ENCODE data around the gene SLC6A1.

Gene SLC6A1

DNA sequence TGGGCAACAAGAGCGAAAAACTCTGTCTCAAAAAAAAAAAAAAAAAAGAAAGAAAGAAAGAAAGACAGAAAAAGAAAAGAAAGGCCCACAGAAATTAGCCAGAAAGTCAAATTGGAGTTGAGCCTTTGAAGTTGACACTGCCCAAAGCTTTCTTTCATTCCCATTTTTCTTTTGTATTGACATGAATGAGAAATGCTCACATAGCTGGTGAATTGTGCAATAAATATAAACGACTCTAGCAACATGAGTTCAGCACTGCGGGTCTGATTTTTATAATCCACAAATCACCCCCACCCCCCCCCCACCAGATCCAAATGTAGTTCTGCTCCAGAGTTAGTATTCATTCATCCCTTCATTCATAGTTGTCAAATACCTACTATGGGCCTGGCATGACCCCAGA, 37.4 kb downstream of the SLC6A1 start:
- Histone ChIP-seq H3K9me3 (ENCODE audit: control extremely low read depth in 1 of 5, control insufficient read depth in 4 of 5, insufficient read depth in 2 of 5, low read depth in 1 of 5, low read length in 4 of 5) (peaks cover 0 to 12% (median 4%) of the 10 kb centered on the region in 5 experiments), H3K27ac (ENCODE audit: insufficient read depth in 1 of 2, low read depth in 1 of 2, low read length in 2 of 2, poor library complexity in 1 of 2, severe bottlenecking in 2 of 2) (no peak overlapping the region), H3K27me3 (replicated peaks in 2 of 5; ENCODE audit: control insufficient read depth in 4 of 5, insufficient read depth in 5 of 5, low read length in 4 of 5) (peaks cover 0 to 24% (median 2%) of the 10 kb centered on the region in 5 experiments), H3K4me3 (ENCODE audit: control insufficient read depth in 1 of 7, extremely low read depth in 1 of 7, insufficient read depth in 4 of 7, low read depth in 2 of 7, low read length in 6 of 7) (no peak overlapping the region), H3K36me3 (ENCODE audit: control insufficient read depth in 4 of 4, insufficient read depth in 4 of 4, low read length in 3 of 4) (no peaks in the 10 kb centered on the region), H3K4me1 (ENCODE audit: control extremely low read depth in 1 of 4, control insufficient read depth in 4 of 4, insufficient read depth in 4 of 4, low read length in 3 of 4) (no peaks in the 10 kb centered on the region)
- ChIA-PET POLR2A (no interaction called here), CTCF (interaction anchor here (1.4 kb wide), 1 partner anchor 31 kb away, joined by 4 read pairs; no protein-coding TSS in a partner anchor)
- 78% methylated on average over 2 of the region's 3 CpGs for WGBS (ENCODE audit: insufficient coverage)
- no peak for DNase-seq

DNA sequence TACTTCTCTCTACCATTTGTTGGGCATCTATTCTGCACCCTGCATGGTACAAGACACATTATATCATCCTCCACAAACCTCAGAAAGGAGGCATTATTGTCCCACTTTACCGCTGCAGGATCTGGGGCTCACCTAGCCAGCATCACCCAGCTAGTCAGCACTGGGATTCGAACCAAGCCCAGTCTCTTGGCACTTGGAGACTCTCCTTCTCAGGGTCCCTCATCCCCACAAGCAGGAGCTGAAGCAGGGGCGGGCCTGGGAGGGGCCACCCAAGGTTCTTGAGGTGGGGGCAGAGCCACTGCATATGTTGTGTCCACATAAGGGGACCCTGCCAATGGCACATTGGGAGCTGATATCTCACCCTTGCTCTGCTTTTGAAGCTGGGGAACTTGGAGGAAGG, 41.3 kb downstream of the SLC6A1 start:
- peaks cover 0 to 2% (median 0%) of the 10 kb centered on the region in 5 experiments for H3K9me3 ChIP-seq (ENCODE audit: control extremely low read depth in 1 of 5, control insufficient read depth in 4 of 5, insufficient read depth in 2 of 5, low read depth in 1 of 5, low read length in 4 of 5)
- ChIA-PET POLR2A (no interaction called here), CTCF (no interaction called here)
- H3K4me3 ChIP-seq (ENCODE audit: control insufficient read depth in 1 of 7, extremely low read depth in 1 of 7, insufficient read depth in 4 of 7, low read depth in 2 of 7, low read length in 6 of 7), result no peak overlapping the region
- H3K27me3 ChIP-seq (replicated peaks in 2 of 5; ENCODE audit: control insufficient read depth in 4 of 5, insufficient read depth in 5 of 5, low read length in 4 of 5), result peaks cover 4 to 54% (median 18%) of the 10 kb centered on the region in 5 experiments
- 92% methylated on average over 2 of the region's 3 CpGs for WGBS (ENCODE audit: insufficient coverage)
- DNase-seq, result no peak
- no peak overlapping the region for H3K27ac ChIP-seq (ENCODE audit: insufficient read depth in 1 of 2, low read depth in 1 of 2, low read length in 2 of 2, poor library complexity in 1 of 2, severe bottlenecking in 2 of 2)
- H3K4me1 ChIP-seq (ENCODE audit: control extremely low read depth in 1 of 4, control insufficient read depth in 4 of 4, insufficient read depth in 4 of 4, low read length in 3 of 4), result no peaks in the 10 kb centered on the region
- no peaks in the 10 kb centered on the region for H3K36me3 ChIP-seq (ENCODE audit: control insufficient read depth in 4 of 4, insufficient read depth in 4 of 4, low read length in 3 of 4)

DNA sequence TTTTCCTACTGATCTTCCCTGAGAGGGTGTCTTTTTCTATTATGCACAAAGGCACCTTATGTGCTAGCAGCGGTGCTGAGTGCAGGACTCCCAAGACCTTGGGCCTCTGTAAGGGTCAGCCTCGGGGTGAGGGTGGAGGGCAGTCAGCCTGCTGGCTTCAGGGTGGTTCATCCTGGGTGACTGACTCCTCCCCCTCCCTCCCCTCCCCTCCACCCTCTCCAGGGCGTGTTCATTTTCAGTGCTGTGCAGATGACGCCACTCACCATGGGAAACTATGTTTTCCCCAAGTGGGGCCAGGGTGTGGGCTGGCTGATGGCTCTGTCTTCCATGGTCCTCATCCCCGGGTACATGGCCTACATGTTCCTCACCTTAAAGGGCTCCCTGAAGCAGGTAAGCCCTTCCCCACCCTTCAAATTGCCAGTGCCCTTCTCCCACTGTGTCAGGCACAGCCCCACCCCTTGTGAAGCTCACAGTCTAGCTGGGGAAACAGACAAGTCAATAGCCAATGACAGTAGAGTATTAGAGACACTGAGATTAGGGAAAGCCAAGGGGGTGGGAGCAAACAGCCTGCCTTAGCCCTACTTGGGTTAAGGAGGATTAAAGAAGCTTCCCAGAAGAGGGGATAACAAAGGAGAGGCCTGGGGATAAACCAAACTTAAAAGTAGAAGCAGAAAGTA, 41.9 kb downstream of the SLC6A1 start:
- peaks cover 0 to 2% (median 0%) of the 10 kb centered on the region in 5 experiments for H3K9me3 ChIP-seq (ENCODE audit: control extremely low read depth in 1 of 5, control insufficient read depth in 4 of 5, insufficient read depth in 2 of 5, low read depth in 1 of 5, low read length in 4 of 5)
- 96% methylated on average over 3 of the region's 5 CpGs for WGBS (ENCODE audit: insufficient coverage)
- no peak overlapping the region for H3K27ac ChIP-seq (ENCODE audit: insufficient read depth in 1 of 2, low read depth in 1 of 2, low read length in 2 of 2, poor library complexity in 1 of 2, severe bottlenecking in 2 of 2)
- H3K27me3 ChIP-seq (replicated peaks in 2 of 5; ENCODE audit: control insufficient read depth in 4 of 5, insufficient read depth in 5 of 5, low read length in 4 of 5), result peaks cover 4 to 59% (median 19%) of the 10 kb centered on the region in 5 experiments
- ChIA-PET CTCF (no interaction called here), POLR2A (no interaction called here)
- no peak overlapping the region for H3K4me3 ChIP-seq (ENCODE audit: control insufficient read depth in 1 of 7, extremely low read depth in 1 of 7, insufficient read depth in 4 of 7, low read depth in 2 of 7, low read length in 6 of 7)
- DNase-seq, result no peak
- no peaks in the 10 kb centered on the region for H3K36me3 ChIP-seq (ENCODE audit: control insufficient read depth in 4 of 4, insufficient read depth in 4 of 4, low read length in 3 of 4)
- no peaks in the 10 kb centered on the region for H3K4me1 ChIP-seq (ENCODE audit: control extremely low read depth in 1 of 4, control insufficient read depth in 4 of 4, insufficient read depth in 4 of 4, low read length in 3 of 4)

DNA sequence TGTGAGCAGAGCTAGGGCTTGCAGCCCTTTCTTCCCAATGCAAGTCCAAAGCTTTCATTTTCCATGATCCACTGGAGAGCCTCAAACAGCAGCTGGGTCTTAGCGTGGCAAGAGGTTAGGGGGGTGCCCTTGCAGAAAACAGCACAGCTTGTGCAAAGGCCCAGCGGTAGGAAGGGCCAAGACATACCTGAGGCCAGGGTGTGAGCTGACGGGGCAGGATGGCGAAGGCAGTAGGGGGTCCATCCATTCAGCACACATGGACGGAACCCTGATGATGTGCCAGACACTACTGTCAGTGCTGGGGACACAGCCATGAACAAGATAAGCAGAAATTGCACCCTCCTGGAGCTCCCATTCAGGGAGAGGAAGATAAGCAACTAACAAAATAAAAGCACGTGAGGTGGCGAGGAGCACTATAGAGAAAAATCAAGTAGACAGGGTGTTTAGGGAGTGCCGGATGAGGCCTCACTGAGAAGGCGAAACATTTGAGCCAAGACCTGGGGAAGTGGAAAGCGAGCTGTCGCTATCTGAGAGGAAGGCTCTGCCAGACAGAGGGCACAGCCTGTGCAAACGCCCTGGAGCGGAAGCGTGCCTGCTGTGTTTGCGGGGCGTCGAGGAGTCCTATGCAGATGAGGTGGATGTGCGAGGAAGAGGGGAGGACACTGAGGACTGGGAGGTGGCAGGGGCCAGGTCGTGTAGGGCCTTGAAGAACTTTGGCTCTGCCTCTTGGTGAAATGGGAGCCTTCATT, 43.4 kb downstream of the SLC6A1 start:
- H3K36me3 ChIP-seq (ENCODE audit: control insufficient read depth in 4 of 4, insufficient read depth in 4 of 4, low read length in 3 of 4), result no peaks in the 10 kb centered on the region
- no peaks in the 10 kb centered on the region for H3K4me1 ChIP-seq (ENCODE audit: control extremely low read depth in 1 of 4, control insufficient read depth in 4 of 4, insufficient read depth in 4 of 4, low read length in 3 of 4)
- CTCF ChIA-PET, result no interaction called here
- no peak overlapping the region for H3K27ac ChIP-seq (ENCODE audit: insufficient read depth in 1 of 2, low read depth in 1 of 2, low read length in 2 of 2, poor library complexity in 1 of 2, severe bottlenecking in 2 of 2)
- peaks cover 0 to 2% (median 0%) of the 10 kb centered on the region in 5 experiments for H3K9me3 ChIP-seq (ENCODE audit: control extremely low read depth in 1 of 5, control insufficient read depth in 4 of 5, insufficient read depth in 2 of 5, low read depth in 1 of 5, low read length in 4 of 5)
- DNase-seq, result no peak
- POLR2A ChIA-PET, result no interaction called here
- WGBS (ENCODE audit: insufficient coverage), result 87% methylated on average over 19 of the region's 19 CpGs
- no peak overlapping the region for H3K4me3 ChIP-seq (ENCODE audit: control insufficient read depth in 1 of 7, extremely low read depth in 1 of 7, insufficient read depth in 4 of 7, low read depth in 2 of 7, low read length in 6 of 7)
- H3K27me3 ChIP-seq (replicated peaks in 2 of 5; ENCODE audit: control insufficient read depth in 4 of 5, insufficient read depth in 5 of 5, low read length in 4 of 5), result peaks cover 4 to 70% (median 26%) of the 10 kb centered on the region in 5 experiments

DNA sequence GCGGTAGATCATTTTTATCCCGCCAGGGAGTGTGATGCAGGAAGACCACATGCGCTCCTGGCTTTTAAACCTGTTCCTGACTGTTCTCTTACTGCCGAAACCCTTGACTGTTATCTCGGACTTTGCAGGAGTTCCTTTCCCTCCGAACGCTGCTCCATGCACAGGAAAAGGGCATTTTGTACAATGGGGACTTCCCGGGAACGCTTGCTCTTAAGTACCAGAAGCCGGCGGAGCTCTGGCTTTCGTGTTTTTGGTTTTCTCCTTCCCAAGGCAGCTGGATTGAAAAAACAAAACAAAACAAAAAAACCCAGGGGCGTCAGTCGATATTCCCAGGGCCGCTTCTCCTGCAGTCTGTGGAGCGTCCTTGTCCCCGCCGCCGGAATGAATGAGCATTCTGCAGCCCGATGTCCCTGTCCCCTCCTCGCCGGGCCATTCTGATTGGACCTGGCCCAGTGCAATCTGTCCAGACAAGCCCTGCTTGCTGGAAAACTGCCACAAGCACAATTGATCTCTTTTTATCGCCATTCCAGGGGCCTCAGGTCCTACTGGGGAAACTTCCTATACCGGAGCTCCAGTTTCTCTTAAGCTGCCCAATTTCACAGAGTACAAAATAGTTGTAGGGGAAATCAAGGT, 44.8 kb downstream of the SLC6A1 start:
- WGBS (ENCODE audit: insufficient coverage), result 9% methylated on average over 22 of the region's 24 CpGs
- H3K27me3 ChIP-seq (replicated peaks in 2 of 5; ENCODE audit: control insufficient read depth in 4 of 5, insufficient read depth in 5 of 5, low read length in 4 of 5), result peaks cover 4 to 79% (median 27%) of the 10 kb centered on the region in 5 experiments
- no peaks in the 10 kb centered on the region for H3K36me3 ChIP-seq (ENCODE audit: control insufficient read depth in 4 of 4, insufficient read depth in 4 of 4, low read length in 3 of 4)
- ChIA-PET CTCF (no interaction called here), POLR2A (no interaction called here)
- H3K9me3 ChIP-seq (ENCODE audit: control extremely low read depth in 1 of 5, control insufficient read depth in 4 of 5, insufficient read depth in 2 of 5, low read depth in 1 of 5, low read length in 4 of 5), result peaks cover 0 to 2% (median 0%) of the 10 kb centered on the region in 5 experiments
- no peaks in the 10 kb centered on the region for H3K4me1 ChIP-seq (ENCODE audit: control extremely low read depth in 1 of 4, control insufficient read depth in 4 of 4, insufficient read depth in 4 of 4, low read length in 3 of 4)
- no peak overlapping the region for H3K4me3 ChIP-seq (ENCODE audit: control insufficient read depth in 1 of 7, extremely low read depth in 1 of 7, insufficient read depth in 4 of 7, low read depth in 2 of 7, low read length in 6 of 7)
- H3K27ac ChIP-seq (ENCODE audit: insufficient read depth in 1 of 2, low read depth in 1 of 2, low read length in 2 of 2, poor library complexity in 1 of 2, severe bottlenecking in 2 of 2), result no peak overlapping the region
- no peak for DNase-seq

DNA sequence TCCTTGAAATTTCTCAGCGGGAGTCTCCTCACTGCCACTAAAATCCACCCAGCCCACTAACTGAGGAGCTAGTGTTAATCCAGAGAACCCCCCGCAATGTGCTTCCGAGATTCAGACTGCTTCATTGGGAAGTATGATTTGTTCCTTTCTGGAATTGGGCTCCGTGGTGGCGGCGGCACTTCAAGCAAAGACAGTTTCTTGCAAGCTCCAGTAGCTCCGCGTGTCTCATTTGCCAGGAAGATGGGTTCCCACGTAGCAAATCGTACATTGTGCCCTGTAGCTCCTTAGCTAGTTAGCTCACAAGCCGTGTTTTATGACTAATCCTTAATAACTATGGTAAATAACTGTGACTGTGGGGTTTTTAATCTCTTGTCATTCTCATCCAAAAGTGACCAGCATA, 45.4 kb downstream of the SLC6A1 start:
- ChIA-PET POLR2A (no interaction called here), CTCF (no interaction called here)
- Histone ChIP-seq H3K36me3 (ENCODE audit: control insufficient read depth in 4 of 4, insufficient read depth in 4 of 4, low read length in 3 of 4) (no peaks in the 10 kb centered on the region), H3K4me3 (ENCODE audit: control insufficient read depth in 1 of 7, extremely low read depth in 1 of 7, insufficient read depth in 4 of 7, low read depth in 2 of 7, low read length in 6 of 7) (no peak overlapping the region), H3K27ac (ENCODE audit: insufficient read depth in 1 of 2, low read depth in 1 of 2, low read length in 2 of 2, poor library complexity in 1 of 2, severe bottlenecking in 2 of 2) (no peak overlapping the region), H3K4me1 (ENCODE audit: control extremely low read depth in 1 of 4, control insufficient read depth in 4 of 4, insufficient read depth in 4 of 4, low read length in 3 of 4) (no peaks in the 10 kb centered on the region), H3K27me3 (replicated peaks in 2 of 5; ENCODE audit: control insufficient read depth in 4 of 5, insufficient read depth in 5 of 5, low read length in 4 of 5) (peaks cover 4 to 79% (median 27%) of the 10 kb centered on the region in 5 experiments), H3K9me3 (ENCODE audit: control extremely low read depth in 1 of 5, control insufficient read depth in 4 of 5, insufficient read depth in 2 of 5, low read depth in 1 of 5, low read length in 4 of 5) (peaks cover 0 to 2% (median 0%) of the 10 kb centered on the region in 5 experiments)
- no peak for DNase-seq
- 85% methylated on average over 8 of the region's 11 CpGs for WGBS (ENCODE audit: insufficient coverage)

DNA sequence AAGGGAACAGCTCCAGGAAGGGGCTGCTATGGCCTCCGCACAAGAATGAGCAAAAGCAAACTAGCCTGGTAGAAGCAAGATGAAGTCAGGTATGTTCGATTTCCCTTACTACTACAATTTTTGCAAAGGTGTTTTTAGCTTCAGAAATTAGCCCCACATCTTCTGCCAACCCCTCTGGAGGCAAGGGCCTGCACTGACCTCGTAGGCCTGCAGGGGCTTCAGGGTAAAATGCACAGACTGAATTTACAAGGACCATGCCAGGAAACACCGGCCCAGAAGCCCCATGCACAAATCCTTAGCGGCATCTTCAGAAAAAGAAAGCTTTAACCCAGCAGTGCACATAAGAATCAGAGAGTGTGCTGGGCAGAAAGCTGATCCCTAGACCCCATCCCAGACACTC, 53.0 kb downstream of the SLC6A1 start:
- CTCF ChIA-PET, result no interaction called here
- DNase-seq, result no peak
- Histone ChIP-seq H3K4me1 (ENCODE audit: control extremely low read depth in 1 of 4, control insufficient read depth in 4 of 4, insufficient read depth in 4 of 4, low read length in 3 of 4) (no peaks in the 10 kb centered on the region), H3K4me3 (ENCODE audit: control insufficient read depth in 1 of 7, extremely low read depth in 1 of 7, insufficient read depth in 4 of 7, low read depth in 2 of 7, low read length in 6 of 7) (no peak overlapping the region), H3K27me3 (replicated peaks in 2 of 5; ENCODE audit: control insufficient read depth in 4 of 5, insufficient read depth in 5 of 5, low read length in 4 of 5) (peaks cover 0 to 25% (median 6%) of the 10 kb centered on the region in 5 experiments), H3K36me3 (ENCODE audit: control insufficient read depth in 4 of 4, insufficient read depth in 4 of 4, low read length in 3 of 4) (no peaks in the 10 kb centered on the region), H3K27ac (ENCODE audit: insufficient read depth in 1 of 2, low read depth in 1 of 2, low read length in 2 of 2, poor library complexity in 1 of 2, severe bottlenecking in 2 of 2) (no peak overlapping the region), H3K9me3 (ENCODE audit: control extremely low read depth in 1 of 5, control insufficient read depth in 4 of 5, insufficient read depth in 2 of 5, low read depth in 1 of 5, low read length in 4 of 5) (peaks cover 0 to 2% (median 0%) of the 10 kb centered on the region in 5 experiments)
- WGBS (ENCODE audit: insufficient coverage), result 84% methylated on average over 4 of the region's 5 CpGs
- POLR2A ChIA-PET, result no interaction called here
